Measurements from ENCODE around the gene GADD45A. TPM values are rescaled to one million over a fixed set of nuclear protein-coding genes. Genes with fewer than 3 reads are reported as not detected.
A peak's percentile ranks its signal among the peaks of the same experiment; 100 is the strongest.

GADD45A gene
- total RNA-seq, 1 donor from 2014 or later = 162 TPM

DNA sequence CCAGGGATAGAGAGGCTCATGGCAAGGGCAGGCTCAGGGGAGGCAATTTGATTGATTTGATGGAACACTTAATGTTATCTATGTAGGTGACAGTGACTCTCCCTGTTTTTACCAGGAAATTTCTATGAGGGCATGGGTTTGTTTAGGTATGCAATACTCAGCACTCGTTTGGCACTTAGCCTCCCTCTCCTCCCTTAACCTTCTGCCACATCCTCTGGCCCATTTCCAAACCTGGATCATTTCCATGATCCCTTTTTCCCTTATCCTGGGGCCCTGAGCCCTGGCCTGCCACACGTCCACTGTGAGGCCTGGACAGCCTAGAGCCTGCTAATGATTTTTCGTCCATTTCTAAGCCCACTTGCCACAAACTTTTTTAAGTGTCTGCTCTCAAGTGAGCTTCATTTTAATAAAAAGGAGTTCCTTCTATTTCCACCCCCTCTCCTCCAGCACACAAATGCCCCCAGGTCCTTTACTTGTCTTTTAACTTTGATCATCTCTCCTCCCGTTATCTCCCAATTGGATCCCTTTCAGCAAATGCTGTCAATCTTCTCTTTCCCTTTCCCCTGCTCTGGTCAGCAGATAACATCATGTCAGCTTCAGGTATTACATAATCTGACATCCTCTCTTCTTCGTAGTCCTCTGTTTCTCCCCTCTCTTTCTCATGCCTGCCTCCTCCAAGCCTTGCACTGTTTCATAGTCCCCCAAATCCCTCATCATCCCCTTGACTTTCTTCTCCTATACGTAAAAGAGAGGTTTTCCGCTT is 37.8 kb upstream of the GADD45A start:
- peak; percentile 36 for DNase-seq (ENCODE audit: low read depth)
- TF ChIP-seq EZH2 (IDR thresholded peaks at IDR 0.05; ENCODE audit: insufficient read depth, low read length) = no peak
- TF ChIP-seq, protein P1, sequence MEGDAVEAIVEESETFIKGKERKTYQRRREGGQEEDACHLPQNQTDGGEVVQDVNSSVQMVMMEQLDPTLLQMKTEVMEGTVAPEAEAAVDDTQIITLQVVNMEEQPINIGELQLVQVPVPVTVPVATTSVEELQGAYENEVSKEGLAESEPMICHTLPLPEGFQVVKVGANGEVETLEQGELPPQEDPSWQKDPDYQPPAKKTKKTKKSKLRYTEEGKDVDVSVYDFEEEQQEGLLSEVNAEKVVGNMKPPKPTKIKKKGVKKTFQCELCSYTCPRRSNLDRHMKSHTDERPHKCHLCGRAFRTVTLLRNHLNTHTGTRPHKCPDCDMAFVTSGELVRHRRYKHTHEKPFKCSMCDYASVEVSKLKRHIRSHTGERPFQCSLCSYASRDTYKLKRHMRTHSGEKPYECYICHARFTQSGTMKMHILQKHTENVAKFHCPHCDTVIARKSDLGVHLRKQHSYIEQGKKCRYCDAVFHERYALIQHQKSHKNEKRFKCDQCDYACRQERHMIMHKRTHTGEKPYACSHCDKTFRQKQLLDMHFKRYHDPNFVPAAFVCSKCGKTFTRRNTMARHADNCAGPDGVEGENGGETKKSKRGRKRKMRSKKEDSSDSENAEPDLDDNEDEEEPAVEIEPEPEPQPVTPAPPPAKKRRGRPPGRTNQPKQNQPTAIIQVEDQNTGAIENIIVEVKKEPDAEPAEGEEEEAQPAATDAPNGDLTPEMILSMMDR (IDR thresholded peaks at IDR 0.05; ENCODE audit: insufficient read depth, low read depth, low read length) = no peak
- no peaks in the 10 kb centered on the region for H3K36me3 Mint-ChIP-seq (ENCODE audit: low read depth, unreplicated experiment)
- H3K27ac ChIP-seq (ENCODE audit: low read depth, low read length) = no peak overlapping the region
- peaks cover 2% of the 10 kb centered on the region for H3K9me3 Mint-ChIP-seq (ENCODE audit: unreplicated experiment)
- H3K9me3 ChIP-seq (ENCODE audit: insufficient read depth, low read depth, low read length) = no peaks in the 10 kb centered on the region
- no peaks in the 10 kb centered on the region for H3K27me3 ChIP-seq (ENCODE audit: insufficient read depth, low read length)
- H3K27ac Mint-ChIP-seq (ENCODE audit: unreplicated experiment) = no peak overlapping the region
- no peak overlapping the region for H3K4me3 ChIP-seq (ENCODE audit: insufficient read depth, low read depth, low read length)
- H3K4me1 ChIP-seq (ENCODE audit: insufficient read depth, low read length) = peaks cover 6% of the 10 kb centered on the region
- H3K9ac ChIP-seq (ENCODE audit: low read length) = no peak overlapping the region
- H3K79me2 ChIP-seq (ENCODE audit: insufficient read depth, low read length) = no peaks in the 10 kb centered on the region
- H4K20me1 ChIP-seq (ENCODE audit: insufficient read depth, low read length) = no peaks in the 10 kb centered on the region
- peaks cover 7% of the 10 kb centered on the region for H3K27me3 Mint-ChIP-seq (ENCODE audit: low read depth, unreplicated experiment)
- no peak overlapping the region for H3K4me3 Mint-ChIP-seq (ENCODE audit: unreplicated experiment)
- no peak overlapping the region for H3K4me2 ChIP-seq (ENCODE audit: low read length)
- FAIRE-seq = no peak
- H3K36me3 ChIP-seq (ENCODE audit: insufficient read depth, low read length) = no peaks in the 10 kb centered on the region
- no peak overlapping the region for H2AFZ ChIP-seq (ENCODE audit: low read depth, low read length)
- no peaks in the 10 kb centered on the region for H3K4me1 Mint-ChIP-seq (ENCODE audit: low read depth, unreplicated experiment)

DNA sequence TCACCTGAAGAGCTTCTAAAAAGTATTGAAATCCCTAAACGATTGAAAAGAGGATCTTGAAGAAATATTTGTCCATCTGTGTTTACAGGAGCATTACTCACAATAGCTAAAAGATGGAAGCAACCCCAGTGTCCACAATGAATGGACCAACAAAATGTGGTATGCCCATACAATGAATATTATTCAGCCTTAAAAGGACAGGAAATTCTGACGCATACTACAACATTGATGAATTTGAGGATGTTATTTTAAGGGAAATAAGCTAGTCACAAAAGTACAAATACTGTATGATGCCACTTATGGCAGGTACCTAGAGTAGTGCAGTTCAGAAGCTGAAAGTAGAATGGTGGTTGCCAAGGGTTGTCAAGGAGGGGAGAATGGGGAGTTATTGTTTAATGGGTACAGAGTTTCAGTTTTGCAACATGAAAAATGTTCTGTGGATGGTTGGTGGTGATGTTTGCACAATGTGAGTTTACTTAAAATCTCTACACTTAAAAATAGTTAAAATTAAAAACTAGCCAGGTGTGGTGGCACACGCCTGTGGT is 37.1 kb upstream of the GADD45A start:
- peak; percentile 13 for FAIRE-seq
- peaks cover 7% of the 10 kb centered on the region for H3K27me3 Mint-ChIP-seq (ENCODE audit: low read depth, unreplicated experiment)
- H3K9ac ChIP-seq (ENCODE audit: low read length) = no peak overlapping the region
- H3K27me3 ChIP-seq (ENCODE audit: insufficient read depth, low read length) = no peaks in the 10 kb centered on the region
- TF ChIP-seq EZH2 (IDR thresholded peaks at IDR 0.05; ENCODE audit: insufficient read depth, low read length) = no peak
- TF ChIP-seq, protein P1 (IDR thresholded peaks at IDR 0.05; ENCODE audit: insufficient read depth, low read depth, low read length) = no peak
- H3K4me2 ChIP-seq (ENCODE audit: low read length) = no peak overlapping the region
- H3K4me1 Mint-ChIP-seq (ENCODE audit: low read depth, unreplicated experiment) = peaks cover 1% of the 10 kb centered on the region
- H3K36me3 ChIP-seq (ENCODE audit: insufficient read depth, low read length) = no peaks in the 10 kb centered on the region
- H3K4me3 ChIP-seq (ENCODE audit: insufficient read depth, low read depth, low read length) = no peak overlapping the region
- no peaks in the 10 kb centered on the region for H3K36me3 Mint-ChIP-seq (ENCODE audit: low read depth, unreplicated experiment)
- H3K4me1 ChIP-seq (ENCODE audit: insufficient read depth, low read length) = peaks cover 6% of the 10 kb centered on the region
- H3K4me3 Mint-ChIP-seq (ENCODE audit: unreplicated experiment) = no peak overlapping the region
- no peak for DNase-seq (ENCODE audit: low read depth)
- H3K79me2 ChIP-seq (ENCODE audit: insufficient read depth, low read length) = no peaks in the 10 kb centered on the region
- H2AFZ ChIP-seq (ENCODE audit: low read depth, low read length) = no peak overlapping the region
- H3K9me3 ChIP-seq (ENCODE audit: insufficient read depth, low read depth, low read length) = no peaks in the 10 kb centered on the region
- no peak overlapping the region for H3K27ac Mint-ChIP-seq (ENCODE audit: unreplicated experiment)
- no peak overlapping the region for H3K27ac ChIP-seq (ENCODE audit: low read depth, low read length)
- H3K9me3 Mint-ChIP-seq (ENCODE audit: unreplicated experiment) = peaks cover 2% of the 10 kb centered on the region
- H4K20me1 ChIP-seq (ENCODE audit: insufficient read depth, low read length) = no peaks in the 10 kb centered on the region
